Left forelimb (tissue), 1 donor: Measurements from ENCODE around the gene CCDC30.
"Not testable (repeated sequence)": the region's sequence is repeated elsewhere in the genome, so short reads cannot be mapped to it uniquely, and the experiment has no call there.

ENCODE experiments used
- DNase-seq: peaks from one replicate; pipeline ENCODE4 v3.0.0-alpha.2; 2018; ENCODE audit warnings: low spot score

The CCDC30 gene

DNA sequence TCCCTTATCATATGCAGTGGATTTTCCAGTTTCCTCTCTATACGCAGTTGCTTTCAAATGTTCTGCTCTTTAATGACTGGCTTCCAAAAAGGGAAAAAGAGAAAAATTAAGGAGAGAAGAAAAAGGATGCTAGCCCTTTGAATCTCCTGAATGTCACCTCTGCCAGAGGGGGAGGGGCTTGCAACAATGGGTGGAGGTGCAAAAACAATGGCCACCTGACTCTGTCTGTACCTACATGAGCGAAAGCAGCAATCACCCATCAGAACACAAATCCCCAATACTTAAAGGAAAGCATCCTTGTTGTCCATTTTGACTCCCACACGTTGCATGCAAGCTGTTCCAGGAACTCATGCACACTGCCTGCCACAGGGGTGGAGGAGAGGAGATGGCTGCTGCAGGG is 61.2 kb downstream of the CCDC30 start:
- DNase-seq, result no peak

DNA sequence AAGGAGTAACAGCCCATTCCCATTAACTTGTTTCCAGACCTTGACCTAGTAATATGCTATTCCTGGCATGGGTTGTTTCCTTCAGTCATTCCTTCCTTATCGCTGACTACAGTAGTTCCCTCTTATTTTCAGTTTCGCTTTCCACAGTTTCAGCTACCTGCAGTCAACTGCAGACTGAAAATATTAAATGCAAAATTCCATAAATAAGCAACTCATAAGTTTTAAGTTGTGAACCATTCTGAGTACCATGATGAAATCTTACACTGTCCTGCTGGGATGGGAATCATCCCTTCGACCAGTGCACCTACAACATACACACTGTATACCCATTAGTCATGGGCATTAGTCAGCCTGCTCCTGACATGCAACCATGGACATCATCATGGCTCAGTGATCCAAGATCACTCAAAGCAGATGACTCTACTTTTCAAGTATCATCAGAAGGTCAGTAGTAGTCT is 66.7 kb downstream of the CCDC30 start:
- no peak for DNase-seq

DNA sequence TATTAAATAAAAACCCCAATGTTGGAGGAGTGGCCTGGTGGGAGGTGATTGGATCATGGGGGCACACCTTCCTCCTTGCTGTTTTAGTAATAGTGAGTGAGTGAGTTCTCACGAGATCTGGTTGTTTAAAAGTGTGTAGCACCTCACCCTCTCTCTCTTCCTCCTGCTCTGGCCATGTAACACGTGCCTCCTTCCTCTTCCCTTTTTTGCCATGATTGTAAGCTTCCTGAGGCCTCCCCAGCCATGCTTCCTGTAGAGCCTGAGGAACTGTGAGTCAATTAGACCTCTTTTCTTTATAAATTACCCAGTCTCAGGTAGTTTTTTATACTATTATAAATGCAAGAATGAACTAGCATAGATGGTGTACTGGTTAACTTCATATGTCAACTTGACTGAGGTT is 68.0 kb downstream of the CCDC30 start:
- DNase-seq, result no peak

DNA sequence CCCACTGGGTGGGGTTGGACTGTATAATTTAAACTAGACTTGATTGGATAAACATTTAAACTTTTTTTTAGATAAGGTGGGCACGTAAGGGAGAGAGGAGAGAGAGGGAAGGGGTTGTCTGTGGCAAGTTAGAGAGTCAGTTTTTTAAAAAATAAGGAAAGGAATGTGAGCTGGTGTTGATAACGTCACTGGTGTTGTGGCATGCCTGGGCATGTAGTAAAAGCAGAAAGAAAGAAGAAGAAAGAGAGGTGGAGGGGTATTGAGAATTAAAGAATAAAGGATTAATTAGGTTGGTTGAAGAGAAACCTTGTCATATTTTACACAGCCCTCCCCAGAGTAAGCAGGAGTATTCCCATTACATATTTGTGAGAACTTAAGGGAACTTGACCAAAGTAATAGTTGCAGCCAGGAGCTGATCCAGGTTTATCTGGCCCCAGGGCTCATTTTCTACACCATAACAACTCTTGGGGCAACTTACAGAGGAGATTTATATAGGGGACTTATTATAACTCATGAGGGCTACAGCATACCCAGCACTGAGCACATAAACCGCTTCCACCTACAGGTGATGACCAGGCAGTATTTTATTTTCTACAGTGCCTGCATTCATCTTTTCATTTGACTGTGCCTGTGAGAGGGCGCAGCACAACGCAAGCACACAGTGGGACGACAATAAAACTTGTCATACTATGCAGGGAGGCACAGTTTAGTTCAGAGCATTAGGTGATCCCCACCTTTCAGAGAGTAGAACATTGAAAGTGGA is 70.2 kb downstream of the CCDC30 start:
- DNase-seq, result no peak

DNA sequence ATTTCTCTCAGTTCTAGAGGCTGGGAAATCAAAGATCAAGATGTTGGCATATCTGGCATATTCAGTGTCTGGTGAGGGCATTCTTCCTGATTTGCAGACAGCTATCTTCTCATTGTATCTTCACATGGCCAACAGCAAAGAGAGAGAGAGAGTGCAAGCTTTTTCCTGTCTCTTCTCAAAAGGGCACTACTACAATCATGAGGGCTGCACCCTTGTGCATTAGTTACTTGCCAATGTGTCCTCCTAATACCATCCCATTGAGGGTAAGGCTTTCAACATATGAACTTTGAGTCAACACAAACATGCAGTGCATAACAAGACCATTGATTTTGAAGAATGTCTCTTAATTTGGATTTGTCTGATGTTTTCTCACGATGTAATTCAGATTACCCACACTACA is 78.0 kb downstream of the CCDC30 start:
- no peak for DNase-seq

DNA sequence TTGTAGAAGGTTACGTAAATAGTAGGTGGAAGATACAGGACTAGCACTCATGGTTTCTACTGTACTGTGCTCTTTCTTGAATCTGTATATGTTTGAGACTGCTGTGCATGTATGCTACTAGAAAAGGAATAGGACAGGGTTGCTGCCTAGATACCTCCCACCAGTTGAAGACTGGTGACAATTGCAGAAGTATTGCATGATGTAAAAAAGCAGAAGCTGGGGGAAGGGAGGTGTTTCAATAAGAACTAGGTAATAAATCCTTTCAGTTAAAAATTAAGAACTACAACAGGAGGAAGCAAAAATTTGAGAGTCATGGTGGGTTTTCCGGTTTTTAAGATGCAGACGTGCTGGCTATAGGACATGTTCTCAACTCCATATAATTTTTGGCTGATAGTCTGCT is 88.1 kb downstream of the CCDC30 start:
- no peak for DNase-seq

DNA sequence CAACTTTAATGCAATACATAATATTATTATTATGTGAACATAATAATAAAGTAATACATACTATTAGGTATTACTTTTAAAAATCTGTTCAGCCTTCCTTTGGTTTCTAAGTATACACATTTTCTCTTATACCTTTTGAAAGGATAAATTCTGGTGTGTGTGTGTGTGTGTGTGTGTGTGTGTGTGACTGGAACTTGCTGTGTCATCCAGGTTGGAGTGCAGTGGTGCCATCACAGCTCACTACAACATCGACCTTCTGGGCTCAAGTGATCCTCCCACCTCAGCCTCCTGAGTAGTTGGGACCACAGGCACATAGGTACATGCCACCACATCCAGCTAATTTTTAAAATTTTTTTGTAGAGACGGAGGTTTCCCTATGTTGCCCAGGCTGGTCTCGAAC is 88.5 kb downstream of the CCDC30 start:
- no peak for DNase-seq

DNA sequence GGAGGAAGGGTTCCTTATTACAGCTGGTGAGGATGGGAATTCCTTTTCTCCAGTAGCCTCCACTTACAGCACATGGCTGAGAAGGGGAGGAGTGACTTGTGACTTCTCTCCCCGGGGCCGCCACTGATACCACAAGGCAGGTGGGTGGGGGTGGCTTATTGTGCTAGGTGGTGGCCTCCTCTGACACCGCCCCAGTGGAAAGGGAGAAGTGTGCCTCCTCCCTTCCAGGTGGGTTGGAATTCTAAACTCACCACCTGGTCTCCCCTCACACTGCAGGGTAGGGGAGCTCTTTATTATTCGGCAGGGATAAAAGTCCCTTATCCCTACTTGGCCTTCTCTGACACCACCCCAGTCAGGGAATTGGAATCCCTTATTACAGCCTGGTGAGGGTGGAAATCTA is 89.5 kb downstream of the CCDC30 start:
- DNase-seq, result no peak

DNA sequence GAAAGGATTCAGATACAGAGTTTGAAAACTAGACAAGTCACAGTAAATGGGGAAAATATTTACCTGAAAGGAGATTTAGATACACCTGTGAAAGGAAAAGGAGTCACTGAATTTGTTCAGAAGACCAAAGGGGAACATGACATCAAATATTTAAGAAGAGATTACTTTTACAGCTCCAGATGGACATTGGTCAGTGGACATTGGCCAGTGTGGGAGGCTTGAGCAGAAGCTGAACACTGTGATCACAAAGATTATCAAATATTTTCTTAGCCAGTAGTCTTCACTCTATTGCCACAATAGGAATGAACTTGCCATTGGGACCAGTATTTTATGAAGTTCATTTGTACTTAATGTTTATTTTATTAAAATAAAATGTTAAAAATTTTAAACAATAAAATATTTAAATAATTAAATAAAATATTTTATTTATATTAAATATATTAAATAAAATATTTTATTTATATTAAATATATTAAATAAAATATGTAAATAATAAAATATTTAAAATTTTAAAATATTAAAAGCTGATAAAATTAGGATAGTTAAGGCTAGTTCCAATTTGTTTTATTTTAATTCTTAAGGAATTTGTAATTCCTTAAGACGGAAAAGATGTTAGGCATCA is 94.3 kb downstream of the CCDC30 start:
- no peak for DNase-seq

DNA sequence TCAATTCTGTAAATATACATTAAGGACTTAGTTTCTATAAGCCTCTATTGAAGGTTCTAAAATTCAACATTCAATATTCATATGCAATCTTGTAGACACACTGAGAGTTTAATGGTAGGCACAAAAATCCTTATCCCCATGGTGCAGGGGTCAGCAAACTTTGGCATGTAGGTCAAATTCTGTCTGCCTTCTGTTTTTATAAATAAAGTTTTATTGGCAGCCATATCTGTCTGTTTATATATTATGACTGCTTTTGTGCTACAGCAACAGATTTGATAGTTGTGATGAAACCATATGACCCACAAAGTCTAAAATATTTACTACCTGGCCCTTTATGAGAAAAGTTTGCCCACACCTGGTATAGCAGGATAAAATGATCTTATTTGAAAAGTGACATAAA is 104.0 kb downstream of the CCDC30 start:
- no peak for DNase-seq

DNA sequence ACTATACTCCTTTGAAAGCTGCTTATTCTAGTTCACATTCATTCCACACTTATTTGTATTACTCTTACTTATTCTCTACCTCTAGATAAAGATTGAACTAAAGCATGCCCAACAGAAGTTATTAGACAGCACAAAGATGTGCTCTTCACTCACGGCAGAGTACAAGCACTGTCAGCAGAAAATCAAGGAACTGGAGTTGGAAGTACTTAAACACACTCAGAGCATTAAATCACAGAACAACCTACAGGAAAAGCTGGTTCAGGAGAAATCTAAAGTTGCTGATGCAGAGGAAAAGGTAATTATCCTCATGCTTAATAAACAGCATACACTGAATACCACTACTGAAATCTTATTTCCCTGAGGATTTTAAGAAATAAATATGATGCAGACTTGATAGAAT is 113.8 kb downstream of the CCDC30 start:
- no peak for DNase-seq

DNA sequence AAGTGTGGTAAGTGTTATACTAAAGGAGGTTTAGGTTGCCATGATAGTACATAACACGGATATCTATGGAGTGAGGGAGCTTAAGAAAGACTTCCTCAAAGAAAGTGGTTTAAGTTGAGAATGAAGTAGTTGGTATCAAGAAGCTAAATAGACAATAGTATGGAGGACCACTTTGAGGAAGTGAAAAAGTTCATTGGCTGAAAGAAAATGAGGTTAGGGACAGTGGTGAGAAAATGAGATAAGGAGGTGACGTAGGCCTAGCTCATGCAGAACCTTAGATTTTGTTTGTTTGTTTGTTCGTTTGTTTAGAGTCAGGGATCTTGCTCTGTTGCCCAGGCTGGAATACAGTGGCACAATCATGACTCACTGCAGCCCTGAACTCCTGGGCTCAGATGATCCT is 122.9 kb downstream of the CCDC30 start:
- no peak for DNase-seq

DNA sequence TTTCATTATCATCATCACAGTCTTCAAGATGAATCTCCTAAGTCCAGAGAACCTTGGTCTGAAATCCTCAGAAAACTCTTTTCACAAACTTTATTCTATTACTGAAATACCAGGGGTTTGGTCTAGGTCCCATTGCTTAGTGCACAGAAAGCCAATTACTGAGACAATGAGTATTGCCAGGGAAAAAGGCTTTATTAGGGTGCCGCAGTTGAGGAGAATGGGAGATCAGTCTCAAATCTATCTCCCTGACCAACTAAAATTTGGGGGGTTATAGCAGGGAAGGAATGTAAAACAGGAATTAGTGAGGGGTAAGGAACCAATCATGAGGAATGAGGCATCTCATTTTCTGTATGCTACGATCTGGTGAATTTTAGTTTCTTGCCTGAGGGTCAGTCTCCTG is 124.7 kb downstream of the CCDC30 start:
- DNase-seq, result no peak

DNA sequence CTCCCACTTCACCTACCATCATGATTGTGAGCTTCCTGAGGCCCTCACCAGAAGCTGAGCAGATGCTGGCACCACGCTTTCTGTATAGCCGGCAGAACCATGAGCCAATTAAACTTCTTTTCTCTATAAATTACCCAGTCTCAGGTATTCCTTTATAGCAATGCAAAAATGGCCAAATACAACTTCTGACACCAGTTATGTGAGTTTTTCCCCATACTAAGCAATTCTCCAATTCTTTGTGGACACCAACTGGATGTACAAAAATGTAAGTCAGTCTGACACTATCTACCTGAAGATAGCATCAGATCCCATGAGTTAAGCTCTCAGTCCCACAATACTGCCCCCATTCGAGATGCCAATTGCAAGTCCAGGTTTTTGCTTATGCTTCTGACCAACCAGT is 129.7 kb downstream of the CCDC30 start:
- DNase-seq, result no peak

DNA sequence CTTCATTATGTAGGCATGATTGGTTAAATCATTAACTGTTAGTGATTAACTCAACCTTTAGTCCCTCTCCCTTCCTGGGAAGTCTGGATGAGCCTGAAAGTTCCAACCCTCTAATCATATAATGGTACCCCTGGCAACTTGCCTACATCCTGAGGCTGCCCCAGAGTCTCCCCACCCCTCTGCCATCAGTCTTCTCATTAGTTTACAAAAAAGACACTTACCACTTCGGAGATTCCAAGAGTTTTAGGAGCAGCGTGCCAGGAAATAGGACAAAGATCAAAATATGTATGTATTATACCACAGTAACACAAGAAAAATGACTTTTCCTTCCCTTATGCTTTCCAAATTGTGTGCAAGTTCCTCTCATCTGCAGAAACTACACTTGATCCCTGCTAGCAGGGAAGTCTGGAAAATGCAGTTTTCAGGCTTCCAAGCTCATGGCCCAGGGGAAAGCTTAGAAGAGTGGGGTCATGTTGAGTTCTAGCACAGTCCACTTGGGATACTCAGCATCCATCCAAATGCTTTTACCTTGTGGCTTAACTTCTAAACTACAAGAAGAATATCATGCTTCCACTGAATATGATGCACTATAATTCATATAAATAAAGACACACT is 130.5 kb downstream of the CCDC30 start:
- DNase-seq, result no peak

DNA sequence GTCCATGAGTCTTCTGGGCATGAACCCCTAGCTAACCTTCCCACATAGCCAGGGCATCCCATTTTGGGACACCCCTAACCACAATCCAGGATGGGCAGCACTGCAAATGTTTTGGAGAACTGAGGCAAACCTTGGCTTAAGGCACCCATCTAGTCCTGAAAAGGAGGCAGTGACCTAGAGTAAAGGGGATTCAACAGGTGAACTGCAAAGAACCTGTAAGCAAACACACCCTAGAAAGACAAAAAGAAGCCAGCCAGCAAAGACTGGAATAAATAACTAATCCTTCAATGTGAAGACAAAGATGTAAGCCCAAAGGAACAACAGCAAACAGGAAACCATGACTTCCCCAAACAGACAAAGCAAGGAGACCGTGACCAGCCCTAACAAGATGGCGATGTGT is 138.4 kb downstream of the CCDC30 start:
- DNase-seq, result no peak

DNA sequence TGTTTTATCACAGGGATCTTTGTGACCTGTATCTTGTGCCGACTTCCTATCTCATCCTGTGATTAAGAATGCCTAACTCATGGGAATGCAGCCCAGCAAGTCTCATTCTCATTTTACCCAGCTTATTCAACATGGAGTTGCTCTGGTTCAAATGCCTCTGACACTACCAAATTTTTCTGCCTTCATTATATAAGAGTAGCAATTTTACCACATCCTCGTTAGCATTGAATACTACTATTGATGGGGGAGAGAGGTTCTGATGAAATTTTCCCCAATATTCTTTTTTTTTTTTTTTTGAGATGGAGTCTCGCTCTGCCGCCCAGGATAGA is 150.7 kb downstream of the CCDC30 start:
- no peak for DNase-seq

DNA sequence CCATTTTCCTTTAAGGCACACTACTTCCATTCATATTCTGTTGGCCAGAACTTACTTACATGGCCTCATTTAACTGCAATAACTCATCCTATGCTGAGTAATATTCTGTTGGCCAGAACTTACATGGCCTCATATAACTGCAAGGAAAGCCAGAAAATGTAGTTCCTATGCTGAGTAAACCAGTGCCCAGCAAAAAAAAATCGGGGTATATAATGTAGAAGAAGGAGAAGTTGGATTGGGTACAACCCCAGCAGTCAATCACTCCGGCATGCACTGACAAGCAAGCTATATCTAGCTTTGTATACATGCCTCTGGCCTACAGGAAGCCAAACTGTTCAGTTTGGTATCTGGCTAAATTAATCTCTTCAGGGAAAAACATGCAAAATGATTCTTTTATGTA is 155.8 kb downstream of the CCDC30 start:
- DNase-seq, result no peak

DNA sequence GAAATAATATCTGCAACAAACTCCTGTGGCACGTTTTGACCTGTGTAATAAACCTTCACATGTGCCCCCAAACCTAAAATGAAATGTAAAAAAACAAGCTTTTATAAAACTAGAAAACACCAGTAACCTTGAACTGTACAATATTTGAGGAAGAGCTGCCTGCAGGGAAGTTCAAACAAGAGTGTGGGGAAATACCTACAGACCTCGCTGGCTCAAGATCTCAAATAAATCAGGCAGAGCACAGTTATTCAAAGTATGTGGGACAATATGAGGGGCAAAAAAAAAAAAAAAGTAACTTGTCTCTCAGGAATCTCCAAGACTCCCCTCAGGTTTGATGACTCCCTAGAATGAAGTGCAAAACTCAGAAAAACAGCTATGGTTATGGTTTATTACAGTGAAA is 157.2 kb downstream of the CCDC30 start:
- DNase-seq, result no peak

DNA sequence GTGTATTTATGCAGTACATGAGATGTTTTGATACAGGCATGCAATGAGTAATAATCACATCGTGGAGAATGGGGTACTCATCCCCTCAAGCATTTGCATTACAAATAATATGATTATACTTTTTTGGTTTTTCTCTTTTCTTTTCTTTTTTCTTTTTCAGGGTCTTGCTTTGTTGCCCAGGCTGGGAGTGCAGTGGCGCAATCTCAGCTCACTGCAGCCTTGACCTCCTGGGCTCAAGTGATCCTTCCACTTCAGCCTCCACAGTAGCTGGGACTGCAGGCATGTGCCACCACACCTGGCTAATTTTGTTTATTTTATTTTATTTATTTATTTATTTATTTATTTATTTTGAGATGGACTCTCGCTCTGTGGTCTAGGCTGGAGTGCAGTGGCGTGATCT is 158.1 kb downstream of the CCDC30 start:
- DNase-seq, result not testable (repeated sequence)

DNA sequence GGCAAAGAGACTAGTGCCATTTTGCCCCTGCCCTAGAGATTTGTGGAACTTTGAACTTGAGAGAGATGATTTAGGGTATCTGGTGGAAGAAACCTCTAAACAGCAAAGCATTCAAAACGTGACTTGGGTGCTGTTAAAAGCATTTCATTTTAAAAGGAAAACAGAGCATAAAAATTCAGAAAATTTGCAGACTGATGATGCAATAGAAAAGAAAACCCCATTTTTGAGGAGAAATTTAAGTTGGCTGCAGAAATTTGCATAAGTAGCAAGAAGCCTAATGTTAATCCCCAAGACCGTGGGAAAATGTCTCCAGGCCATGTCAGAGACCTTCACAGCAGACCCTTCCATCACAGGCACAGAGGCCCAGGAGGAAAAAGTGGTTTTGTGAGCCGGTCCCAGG is 164.1 kb downstream of the CCDC30 start:
- DNase-seq, result not testable (repeated sequence)

DNA sequence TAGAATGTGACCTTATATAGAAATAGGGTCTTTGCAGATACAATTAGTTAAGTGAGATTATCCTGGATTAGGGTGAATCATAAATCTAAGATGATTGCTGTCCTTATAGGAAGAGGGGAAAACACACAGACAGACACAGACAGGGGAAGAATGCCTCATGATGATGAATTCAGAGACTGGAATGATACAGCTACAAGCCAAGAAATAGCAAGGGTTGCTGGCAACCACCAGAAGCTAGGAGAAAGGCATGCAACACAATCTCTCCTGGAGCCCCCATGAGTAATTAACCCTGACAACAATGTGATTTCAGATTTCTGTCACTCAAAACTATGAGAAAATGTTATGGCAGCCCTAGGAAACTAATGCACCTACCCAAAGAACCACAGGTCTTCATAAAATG is 176.0 kb downstream of the CCDC30 start:
- no peak for DNase-seq

DNA sequence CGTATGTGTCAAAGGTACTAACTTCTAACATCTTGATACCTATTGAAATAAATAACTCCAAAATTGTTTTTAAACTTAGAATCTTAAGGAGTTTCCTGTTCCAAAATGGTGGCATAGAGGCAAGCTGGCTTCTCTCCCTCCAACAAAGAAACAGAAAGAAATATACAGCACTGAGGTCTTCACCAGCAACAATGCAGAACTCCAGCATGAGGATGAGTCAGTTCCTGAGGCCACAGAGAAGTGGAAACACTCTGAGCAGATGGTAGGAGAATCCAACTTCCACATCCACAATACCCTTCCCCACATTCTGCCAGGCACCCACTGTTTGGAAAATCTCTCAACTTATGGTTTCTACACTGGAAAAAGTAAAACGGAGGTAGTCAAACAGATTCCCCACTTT is 183.0 kb downstream of the CCDC30 start:
- no peak for DNase-seq

DNA sequence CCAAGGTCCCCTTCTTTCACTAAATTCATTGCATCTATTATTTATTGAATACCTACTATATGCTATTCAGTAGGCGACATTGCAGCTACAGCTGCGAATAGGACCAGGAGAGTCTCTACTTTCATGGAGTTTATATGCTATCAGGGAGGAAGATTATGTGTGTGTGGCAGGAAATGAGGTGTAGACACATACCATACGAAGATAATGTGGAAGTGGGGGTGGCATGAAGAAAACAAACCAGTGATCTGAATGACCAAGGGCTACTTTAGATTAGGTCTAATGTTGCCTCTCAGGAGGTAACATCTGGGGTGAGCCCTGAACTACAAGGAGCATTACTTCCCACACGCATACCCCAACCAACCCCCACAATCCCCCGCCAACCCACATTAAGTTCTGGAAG is 194.1 kb downstream of the CCDC30 start:
- DNase-seq, result no peak
